ENCODE data around the gene SNPH. TPM values are rescaled to one million over a fixed set of nuclear protein-coding genes. Genes with fewer than 3 reads are reported as not detected.
"Not testable (repeated sequence)": the region's sequence is repeated elsewhere in the genome, so short reads cannot be mapped to it uniquely, and the experiment has no call there.

The SNPH gene
- 1 to 10 TPM; 6.5 to 7.6 TPM for total RNA-seq

GRCh38 chr20:1266167-1266973 is at the start of gene SNPH:
Gene SNPH, plus strand, starts transcription at chr20:1266294. Its CDS starts 29,946 bp downstream, at chr20:1296240.
- H3K4me3 Mint-ChIP-seq, result peak within 1 kb of the TSS; percentile 88
- DNase-seq (peak; percentile 84), ATAC-seq (peak; percentile 95)
- peaks cover 38% of the 10 kb centered on the region for H3K4me1 Mint-ChIP-seq (ENCODE audit: low read depth)
- H3K9me3 Mint-ChIP-seq (ENCODE audit: insufficient read depth), result peaks cover 15% of the 10 kb centered on the region
- H3K27ac Mint-ChIP-seq, result peak within 1 kb of the TSS; percentile 93
- CTCF ChIA-PET, result interaction anchor here (0.8 to 1.9 kb wide), 5 partner anchors 12 to 510 kb away, joined by 3 to 8 read pairs (median 4); no protein-coding TSS in a partner anchor
- H3K27me3 Mint-ChIP-seq (ENCODE audit: low read depth), result no peaks in the 10 kb centered on the region
- POLR2A ChIA-PET, result interaction anchor here (0.6 to 1.3 kb wide), 5 partner anchors 9 to 69 kb away, joined by 3 to 6 read pairs (median 3); no protein-coding TSS in a partner anchor
- H3K36me3 Mint-ChIP-seq (ENCODE audit: low read depth), result peaks cover 11% of the 10 kb centered on the region

- peaks cover 27% of the 10 kb centered on the region for H3K27me3 Mint-ChIP-seq (ENCODE audit: low read depth)
- H3K9me3 Mint-ChIP-seq (ENCODE audit: insufficient read depth); ATAC-seq; DNase-seq; H3K36me3 Mint-ChIP-seq (ENCODE audit: low read depth); POLR2A ChIA-PET; H3K27ac Mint-ChIP-seq; H3K4me3 Mint-ChIP-seq: not testable (repeated sequence)
- peaks cover 34% of the 10 kb centered on the region for H3K4me1 Mint-ChIP-seq (ENCODE audit: low read depth)
- CTCF ChIA-PET, result interaction anchor here (0.6 kb wide), 1 partner anchor 9 kb away, joined by 3 read pairs; the partner anchor contains the start of gene RAD21L1
These were observed 49.3 kb upstream of the SNPH start for GRCh38 chr20:1216527-1217427.

- ATAC-seq; H3K9me3 Mint-ChIP-seq (ENCODE audit: insufficient read depth); POLR2A ChIA-PET; H3K27ac Mint-ChIP-seq; H3K36me3 Mint-ChIP-seq (ENCODE audit: low read depth); CTCF ChIA-PET; H3K4me3 Mint-ChIP-seq; DNase-seq: not testable (repeated sequence)
- Mint-ChIP-seq H3K4me1 (ENCODE audit: low read depth) (peaks cover 11% of the 10 kb centered on the region), H3K27me3 (ENCODE audit: low read depth) (peaks cover 42% of the 10 kb centered on the region)
These were observed 43.3 kb upstream of the SNPH start for GRCh38 chr20:1222750-1223149.

GRCh38 chr20:1224205-1224890 is 41.7 kb upstream of the SNPH start:
- POLR2A ChIA-PET, result no interaction called here
- Mint-ChIP-seq H3K4me3 (peak overlapping the region; percentile 1), H3K27ac (no peak overlapping the region), H3K27me3 (ENCODE audit: low read depth) (peaks cover 38% of the 10 kb centered on the region), H3K4me1 (ENCODE audit: low read depth) (peaks cover 11% of the 10 kb centered on the region), H3K9me3 (ENCODE audit: insufficient read depth) (no peaks in the 10 kb centered on the region), H3K36me3 (ENCODE audit: low read depth) (no peaks in the 10 kb centered on the region)
- no peak for ATAC-seq
- CTCF ChIA-PET, result no interaction called here
- no peak for DNase-seq

- Mint-ChIP-seq H3K9me3 (ENCODE audit: insufficient read depth) (no peaks in the 10 kb centered on the region), H3K27me3 (ENCODE audit: low read depth) (peaks cover 40% of the 10 kb centered on the region), H3K4me3 (peak overlapping the region; percentile 64), H3K27ac (no peak overlapping the region), H3K4me1 (ENCODE audit: low read depth) (peaks cover 11% of the 10 kb centered on the region), H3K36me3 (ENCODE audit: low read depth) (no peaks in the 10 kb centered on the region)
- ChIA-PET CTCF (interaction anchor here (1.0 to 4.0 kb wide), 2 partner anchors 12 to 213 kb away, joined by 3 to 20 read pairs; no protein-coding TSS in a partner anchor), POLR2A (interaction anchor here (0.6 kb wide), 1 partner anchor 76 kb away, joined by 3 read pairs; no protein-coding TSS in a partner anchor)
- ATAC-seq, result peak; percentile 67
- no peak for DNase-seq
These were observed 40.8 kb upstream of the SNPH start for GRCh38 chr20:1225263-1225782.

GRCh38 chr20:1225783-1226654 is 40.1 kb upstream of the SNPH start, which contains the start of gene RAD21L1:
Gene RAD21L1, plus strand, starts transcription at chr20:1226044. Its CDS starts 2,410 bp downstream, at chr20:1228454.
- H3K4me3 Mint-ChIP-seq, result peak within 1 kb of the TSS; percentile 84
- peak within 1 kb of the TSS; percentile 72 for H3K27ac Mint-ChIP-seq
- DNase-seq (peak; percentile 85), ATAC-seq (peak; percentile 82)
- H3K9me3 Mint-ChIP-seq (ENCODE audit: insufficient read depth), result no peaks in the 10 kb centered on the region
- H3K36me3 Mint-ChIP-seq (ENCODE audit: low read depth), result no peaks in the 10 kb centered on the region
- ChIA-PET CTCF (interaction anchor here (0.8 to 4.0 kb wide), 3 partner anchors 9 to 213 kb away, joined by 3 to 20 read pairs (median 3); no protein-coding TSS in a partner anchor), POLR2A (interaction anchor here (0.6 to 1.2 kb wide), 2 partner anchors 61 to 75 kb away, joined by 3 read pairs; no protein-coding TSS in a partner anchor)
- H3K27me3 Mint-ChIP-seq (ENCODE audit: low read depth), result peaks cover 35% of the 10 kb centered on the region
- peaks cover 11% of the 10 kb centered on the region for H3K4me1 Mint-ChIP-seq (ENCODE audit: low read depth)

- H3K9me3 Mint-ChIP-seq (ENCODE audit: insufficient read depth), result no peaks in the 10 kb centered on the region
- ATAC-seq (no peak), DNase-seq (no peak)
- CTCF ChIA-PET, result interaction anchor here (0.9 kb wide), 1 partner anchor 25 kb away, joined by 3 read pairs; no protein-coding TSS in a partner anchor
- H3K27ac Mint-ChIP-seq, result no peak overlapping the region
- H3K4me3 Mint-ChIP-seq, result no peak overlapping the region
- POLR2A ChIA-PET, result no interaction called here
- peaks cover 31% of the 10 kb centered on the region for H3K27me3 Mint-ChIP-seq (ENCODE audit: low read depth)
- H3K4me1 Mint-ChIP-seq (ENCODE audit: low read depth), result peaks cover 16% of the 10 kb centered on the region
- no peaks in the 10 kb centered on the region for H3K36me3 Mint-ChIP-seq (ENCODE audit: low read depth)
These were observed 36.6 kb upstream of the SNPH start for GRCh38 chr20:1229541-1229940.

- peaks cover 19% of the 10 kb centered on the region for H3K27me3 Mint-ChIP-seq (ENCODE audit: low read depth)
- H3K36me3 Mint-ChIP-seq (ENCODE audit: low read depth), result no peaks in the 10 kb centered on the region
- DNase-seq (no peak), ATAC-seq (no peak)
- H3K27ac Mint-ChIP-seq, result no peak overlapping the region
- no peak overlapping the region for H3K4me3 Mint-ChIP-seq
- no peaks in the 10 kb centered on the region for H3K9me3 Mint-ChIP-seq (ENCODE audit: insufficient read depth)
- CTCF ChIA-PET, result no interaction called here
- POLR2A ChIA-PET, result no interaction called here
- peaks cover 11% of the 10 kb centered on the region for H3K4me1 Mint-ChIP-seq (ENCODE audit: low read depth)
These were observed 33.6 kb upstream of the SNPH start for GRCh38 chr20:1232286-1233111.

GRCh38 chr20:1240549-1240948 is 25.5 kb upstream of the SNPH start:
- no peak overlapping the region for H3K27ac Mint-ChIP-seq
- CTCF ChIA-PET, result interaction anchor here (1.4 kb wide), 1 partner anchor 13 kb away, joined by 5 read pairs; no protein-coding TSS in a partner anchor

More at GRCh38 chr20:1240549-1240948, 25.5 kb upstream of the SNPH start:
- no peaks in the 10 kb centered on the region for H3K36me3 Mint-ChIP-seq (ENCODE audit: low read depth)
- H3K9me3 Mint-ChIP-seq (ENCODE audit: insufficient read depth), result no peaks in the 10 kb centered on the region
- POLR2A ChIA-PET, result interaction anchor here (1.0 kb wide), 1 partner anchor 33 kb away, joined by 3 read pairs; no protein-coding TSS in a partner anchor
- ATAC-seq (no peak), DNase-seq (no peak)
- peaks cover 18% of the 10 kb centered on the region for H3K27me3 Mint-ChIP-seq (ENCODE audit: low read depth)
- peaks cover 9% of the 10 kb centered on the region for H3K4me1 Mint-ChIP-seq (ENCODE audit: low read depth)
- H3K4me3 Mint-ChIP-seq, result no peak overlapping the region
